GM19438 (cell line): ENCODE data around the gene MCCD1.
"Not testable (repeated sequence)": the region's sequence is repeated elsewhere in the genome, so short reads cannot be mapped to it uniquely, and the experiment has no call there.

Source experiments
- ATAC-seq: cut with Tn5 transposase; IDR thresholded peaks from one replicate; pipeline ENCODE4 v1.9.1; 2021; ENCODE audit warnings: low read depth; ENCODE audit not compliant: unreplicated experiment

The MCCD1 gene

DNA sequence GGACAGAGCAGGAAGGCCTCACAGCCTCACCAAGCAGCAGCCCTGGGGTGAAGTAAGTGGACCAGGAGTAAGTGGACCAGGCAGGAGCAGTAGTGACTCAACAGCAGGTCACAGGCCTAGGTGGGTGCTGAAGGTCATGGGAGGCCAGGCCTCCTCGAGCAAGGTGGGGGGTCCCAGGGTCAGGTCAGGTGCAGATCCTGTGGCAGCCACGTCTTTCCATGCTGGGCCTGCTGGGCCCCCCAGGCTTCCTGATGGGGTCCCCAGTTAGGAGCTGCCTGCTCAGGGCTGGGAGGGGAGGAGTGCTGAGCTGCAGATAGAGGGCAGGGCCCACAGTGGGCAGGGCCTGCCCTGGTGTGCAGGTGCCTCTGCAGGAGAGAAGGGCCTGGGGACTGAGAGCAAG lies 19.7 kb upstream of the MCCD1 start:
- not testable (repeated sequence) for ATAC-seq

DNA sequence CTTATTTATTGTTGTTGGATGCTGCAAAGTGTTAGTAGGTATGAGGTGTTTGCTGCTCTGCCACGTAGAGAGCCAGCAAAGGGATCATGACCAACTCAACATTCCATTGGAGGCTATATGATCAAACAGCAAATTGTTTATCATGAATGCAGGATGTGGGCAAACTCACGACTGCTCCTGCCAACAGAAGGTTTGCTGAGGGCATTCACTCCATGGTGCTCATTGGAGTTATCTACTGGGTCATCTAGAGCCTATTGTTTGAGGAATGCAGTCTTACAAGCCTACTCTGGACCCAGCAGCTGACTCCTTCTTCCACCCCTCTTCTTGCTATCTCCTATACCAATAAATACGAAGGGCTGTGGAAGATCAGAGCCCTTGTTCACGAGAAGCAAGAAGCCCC lies 18.8 kb upstream of the MCCD1 start:
- no peak for ATAC-seq

DNA sequence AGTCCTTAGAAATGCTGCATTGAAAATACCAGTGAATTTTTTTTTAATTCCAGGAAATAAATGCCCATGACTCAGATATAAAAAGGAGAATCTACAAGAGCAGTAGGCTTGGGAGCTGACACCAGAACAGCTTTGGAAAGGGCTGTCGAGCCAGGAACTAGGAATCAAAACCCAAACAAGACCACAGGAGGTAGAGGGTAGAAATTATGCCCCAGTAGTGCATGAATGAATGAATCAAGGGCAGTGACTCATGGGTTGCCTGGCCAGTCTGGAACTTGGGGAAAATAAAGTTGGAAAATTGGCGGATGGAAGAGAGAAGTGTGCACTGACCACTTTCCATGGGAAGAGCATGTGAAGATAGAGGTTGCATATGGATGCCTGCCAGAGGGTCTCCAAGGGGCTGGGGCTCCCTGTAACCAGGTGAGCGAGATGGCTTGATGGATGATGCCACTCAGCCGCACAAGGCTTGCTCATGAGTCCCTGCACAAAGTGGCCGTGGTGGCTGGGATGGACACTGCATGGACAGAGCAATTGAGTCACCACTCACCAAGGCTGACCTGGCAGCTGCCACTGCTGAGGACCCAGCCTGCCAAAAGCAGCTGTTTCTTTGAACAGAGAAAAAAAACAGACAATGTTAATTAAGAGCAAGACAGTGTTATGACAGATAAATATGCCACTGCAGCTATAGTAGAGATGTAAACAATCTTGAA lies 15.2 kb upstream of the MCCD1 start:
- ATAC-seq: no peak

DNA sequence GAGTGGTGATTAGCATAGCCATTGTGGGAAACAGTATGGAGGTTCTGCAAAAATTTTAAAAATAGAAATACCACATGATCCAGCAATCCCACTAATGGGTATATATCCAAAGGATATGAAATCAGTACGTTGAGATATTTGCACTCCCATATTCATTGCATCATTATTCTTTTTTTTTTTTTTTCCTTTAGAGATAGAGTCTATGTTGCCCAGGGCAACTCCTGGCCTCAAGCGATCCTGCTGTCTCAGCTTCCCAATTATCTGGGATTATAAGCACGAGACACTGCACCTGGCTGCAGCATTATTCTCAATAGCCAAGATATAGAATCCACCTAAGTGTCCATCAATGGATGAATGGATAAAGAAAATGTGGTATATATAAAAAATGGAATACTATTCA lies 6.9 kb upstream of the MCCD1 start:
- no peak for ATAC-seq

DNA sequence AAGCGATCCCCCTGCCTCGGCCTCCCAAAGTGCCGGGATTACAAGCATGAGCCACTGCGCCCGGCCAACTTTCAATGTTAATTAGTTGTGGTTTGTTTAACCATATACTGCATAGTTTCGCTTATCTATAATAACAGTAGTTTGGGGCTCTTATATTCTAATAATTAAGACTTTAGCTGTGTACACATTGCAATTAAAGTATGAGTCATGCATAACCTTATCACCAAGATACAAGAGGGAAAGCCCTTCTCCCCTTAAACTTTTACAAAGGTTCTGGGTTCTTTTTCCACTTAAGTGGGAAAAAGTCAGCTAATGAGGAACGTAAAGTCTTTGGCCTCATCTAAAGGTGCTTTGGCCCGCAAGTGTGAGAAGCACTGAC lies 3.2 kb upstream of the MCCD1 start:
- ATAC-seq: no peak

DNA sequence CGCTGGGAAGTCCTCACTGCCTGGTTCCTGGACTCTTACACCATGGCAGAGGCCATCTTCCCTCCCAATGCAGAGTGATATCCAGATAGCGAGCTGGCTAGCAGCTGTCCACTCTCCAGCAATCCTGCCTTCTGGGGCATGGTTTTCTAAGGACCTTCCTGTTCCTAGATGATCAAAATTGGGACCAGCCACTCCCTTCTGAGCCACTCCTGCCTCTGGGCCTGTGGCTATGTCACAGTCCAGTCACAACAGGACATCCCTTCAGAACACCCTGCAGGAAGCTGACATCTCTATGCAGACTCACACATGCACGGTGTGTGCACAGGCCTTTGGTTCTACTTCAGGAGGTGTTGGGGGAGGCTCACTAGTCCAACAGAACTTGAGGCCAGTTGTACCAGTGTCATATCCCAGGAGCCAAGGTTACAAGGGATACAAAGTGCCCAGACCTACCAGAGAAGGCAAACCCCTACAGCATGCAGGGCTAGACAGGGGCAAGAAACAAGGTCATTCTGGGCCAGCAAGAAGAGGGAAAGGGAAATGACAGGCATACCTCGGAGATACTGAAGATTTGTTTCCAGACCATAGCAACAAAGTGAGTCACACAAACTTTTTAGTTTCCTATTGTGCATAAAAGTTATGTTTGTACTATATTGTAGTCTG lies 2.7 kb upstream of the MCCD1 start:
- no peak for ATAC-seq

DNA sequence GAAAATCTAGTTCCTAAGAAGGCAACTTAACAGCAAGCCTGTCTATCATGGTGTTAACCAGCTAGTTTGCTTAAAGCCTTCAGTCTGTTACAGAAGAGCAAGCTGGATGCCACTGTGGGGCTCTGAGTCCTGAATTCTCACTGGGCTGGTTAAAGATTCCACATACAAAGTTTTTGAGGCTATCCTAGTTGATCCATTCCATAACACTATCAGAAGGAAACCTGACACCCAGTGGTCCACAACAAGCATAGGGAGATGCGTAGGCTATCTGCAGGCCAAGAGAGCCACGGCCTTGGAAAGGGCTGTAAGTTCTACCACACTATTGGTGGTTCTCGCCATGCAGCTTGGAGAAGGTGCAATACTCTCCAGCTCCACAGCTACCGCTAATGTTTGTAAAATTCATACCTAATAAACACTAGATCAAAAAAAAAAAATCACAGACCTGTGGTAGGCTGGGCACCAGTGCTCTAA lies 420 bp upstream of the MCCD1 start:
- ATAC-seq: no peak

DNA sequence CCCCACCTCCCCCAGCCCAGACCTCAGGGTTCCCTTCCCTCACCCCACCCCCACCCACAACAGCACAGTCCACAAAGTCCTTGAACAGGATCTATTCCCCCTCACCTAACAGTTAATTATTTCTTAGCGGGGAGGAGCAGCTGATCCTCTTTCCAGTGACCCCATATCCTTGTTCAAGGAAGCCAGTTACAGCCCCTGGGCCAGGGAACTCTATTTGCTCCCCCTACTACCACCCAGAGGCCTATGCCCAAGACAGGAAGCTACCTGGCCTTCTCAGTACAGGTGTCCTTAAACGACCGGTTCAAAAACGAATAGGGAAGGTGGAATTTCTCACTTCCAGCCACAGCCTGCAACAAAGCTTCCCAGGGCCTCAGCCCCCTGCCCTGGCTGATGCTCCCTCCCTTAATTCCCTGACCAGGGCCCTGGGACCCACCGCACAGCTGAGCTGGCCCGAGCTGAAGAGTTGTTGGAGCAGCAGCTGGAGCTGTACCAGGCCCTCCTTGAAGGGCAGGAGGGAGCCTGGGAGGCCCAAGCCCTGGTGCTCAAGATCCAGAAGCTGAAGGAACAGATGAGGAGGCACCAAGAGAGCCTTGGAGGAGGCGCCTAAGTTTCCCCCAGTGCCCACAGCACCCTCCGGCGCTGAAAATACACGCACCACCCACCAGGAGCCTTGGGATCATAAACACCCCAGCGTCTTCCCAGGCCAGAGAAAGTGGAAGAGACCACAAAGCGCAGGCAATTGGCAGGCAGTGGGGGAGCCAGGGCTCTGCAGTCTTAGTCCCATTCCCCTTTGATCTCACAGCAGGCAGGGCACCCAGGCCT lies 778 bp downstream of the MCCD1 start:
- no peak for ATAC-seq

DNA sequence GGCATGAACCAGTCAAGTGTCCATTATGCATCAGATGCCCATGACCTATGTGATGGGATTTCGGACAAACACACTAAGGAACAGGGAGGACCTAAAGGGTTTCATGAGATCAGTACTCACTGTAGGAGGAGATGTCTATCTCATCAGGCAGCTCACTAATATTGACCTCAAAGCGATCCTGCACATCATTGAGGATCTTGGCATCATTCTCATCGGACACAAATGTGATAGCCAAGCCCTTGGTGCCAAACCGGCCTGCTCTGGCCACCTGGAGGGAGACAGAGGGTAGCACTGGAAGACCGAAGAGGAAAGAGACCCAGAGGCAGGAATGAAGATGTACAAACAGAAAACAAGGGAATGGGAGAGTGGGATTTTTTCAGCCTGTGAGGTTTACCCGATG lies 1.9 kb downstream of the MCCD1 start:
- no peak for ATAC-seq

DNA sequence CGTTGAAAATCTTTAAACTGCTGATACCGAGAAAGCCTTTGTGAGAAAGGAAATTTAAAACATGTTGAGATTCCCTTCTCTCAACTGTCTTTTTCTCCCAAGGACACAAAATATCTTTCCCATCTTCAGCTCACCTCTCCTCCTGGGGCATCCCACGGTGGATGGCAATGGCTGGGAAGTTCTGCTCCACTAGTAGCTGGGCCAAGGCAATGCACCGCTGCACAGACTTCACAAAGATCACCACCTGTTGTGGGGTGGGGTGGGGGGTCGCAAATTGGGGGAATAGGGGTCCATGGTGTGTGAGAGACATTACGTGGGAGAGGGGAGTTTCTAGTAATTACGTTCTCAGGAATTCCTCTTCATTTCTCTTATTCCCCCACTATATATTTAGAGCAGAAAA lies 2.4 kb downstream of the MCCD1 start:
- ATAC-seq: no peak

DNA sequence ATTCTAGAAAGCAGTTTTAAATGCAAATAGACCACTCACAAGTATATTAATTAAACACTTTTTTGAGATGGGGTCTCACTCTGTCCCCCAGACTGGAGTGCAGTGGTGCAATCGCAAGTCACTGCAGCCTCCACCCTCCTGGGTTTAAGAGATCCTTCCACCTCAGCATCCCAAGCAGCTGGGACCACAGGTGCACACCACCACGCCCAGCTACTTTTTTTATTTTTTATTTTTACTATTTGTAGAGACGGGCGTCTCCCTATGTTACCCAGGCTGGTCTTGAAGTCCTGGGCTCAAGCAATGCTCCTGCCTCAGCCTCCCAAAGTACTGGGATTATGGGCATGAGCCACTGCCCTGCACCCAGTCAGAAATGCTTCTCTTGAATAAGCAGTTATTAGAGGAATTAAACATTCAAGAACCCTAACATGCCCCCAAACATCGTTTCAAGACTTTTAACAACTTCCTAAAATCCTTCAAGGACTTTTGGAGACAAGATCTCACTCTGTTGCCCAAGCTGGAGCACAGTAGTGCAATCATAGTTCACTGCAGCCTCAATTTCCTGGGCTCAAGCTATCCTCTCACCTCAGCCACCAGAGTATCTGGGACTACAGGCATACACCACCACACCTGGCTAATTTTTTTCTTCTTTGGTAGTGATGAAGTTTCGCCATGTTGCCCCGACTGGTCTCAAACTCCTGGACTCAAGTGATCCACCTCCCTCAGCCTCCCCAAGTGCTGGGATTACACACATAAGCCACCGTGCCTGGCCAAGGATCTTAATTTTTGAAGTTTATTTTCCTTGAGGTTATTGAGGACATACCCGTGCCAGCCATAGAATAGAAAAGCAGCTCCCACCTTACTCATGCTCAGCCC lies 3.2 kb downstream of the MCCD1 start:
- no peak for ATAC-seq

DNA sequence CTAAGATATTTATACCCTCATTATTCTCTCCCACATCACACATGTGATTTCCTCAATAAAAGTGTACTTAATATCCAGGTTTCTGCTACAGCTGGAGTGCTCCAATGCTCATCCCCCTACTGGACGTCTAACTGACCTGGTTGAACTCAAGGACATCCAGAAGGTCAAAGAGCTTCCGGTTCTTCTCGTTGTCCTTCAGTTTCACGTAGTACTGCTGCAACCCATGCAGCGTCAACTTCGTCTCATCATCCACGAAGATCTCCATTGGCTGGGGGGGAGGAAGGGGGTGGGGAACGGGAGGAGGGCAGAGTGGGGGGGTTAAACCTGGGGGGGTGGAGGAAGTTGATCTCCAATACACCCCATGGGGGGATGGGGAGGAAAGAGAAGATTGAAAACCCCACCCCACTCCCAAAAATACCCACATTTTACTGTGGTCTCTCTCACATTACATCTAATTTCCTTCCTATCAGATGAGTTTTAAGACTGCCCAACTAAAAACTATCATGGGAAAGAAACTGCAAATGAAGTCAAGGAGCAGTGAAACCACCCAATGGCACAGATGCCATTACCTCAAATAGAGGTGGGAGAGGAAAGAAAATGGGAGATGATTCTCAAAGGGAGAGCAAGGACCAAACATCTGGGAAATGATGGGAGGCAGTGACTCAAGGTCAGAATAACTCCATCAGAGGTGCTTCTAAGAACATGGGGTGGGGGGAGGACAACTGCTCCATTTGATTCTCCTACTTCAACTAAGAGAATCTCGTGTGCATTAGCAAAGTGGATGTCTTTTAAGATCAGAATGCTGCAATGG lies 4.1 kb downstream of the MCCD1 start:
- ATAC-seq: no peak

DNA sequence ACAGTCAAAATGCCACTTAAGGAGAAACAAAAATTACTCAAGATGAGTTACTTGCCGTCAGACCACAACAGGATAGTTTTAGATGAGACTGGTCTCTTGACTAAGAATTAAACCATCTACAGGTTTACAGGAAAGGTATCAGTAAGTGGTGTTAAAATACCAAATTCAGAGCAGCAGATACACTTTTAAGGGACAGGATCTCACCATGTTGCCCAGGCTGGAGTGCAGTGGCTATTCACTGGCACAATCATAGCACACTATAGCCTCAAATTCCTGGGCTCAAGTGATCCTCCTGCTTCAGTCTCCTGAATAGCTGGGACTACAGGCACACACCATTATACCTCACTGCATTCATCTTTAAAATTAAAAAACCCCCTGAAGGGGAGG lies 4.7 kb downstream of the MCCD1 start:
- no peak for ATAC-seq

DNA sequence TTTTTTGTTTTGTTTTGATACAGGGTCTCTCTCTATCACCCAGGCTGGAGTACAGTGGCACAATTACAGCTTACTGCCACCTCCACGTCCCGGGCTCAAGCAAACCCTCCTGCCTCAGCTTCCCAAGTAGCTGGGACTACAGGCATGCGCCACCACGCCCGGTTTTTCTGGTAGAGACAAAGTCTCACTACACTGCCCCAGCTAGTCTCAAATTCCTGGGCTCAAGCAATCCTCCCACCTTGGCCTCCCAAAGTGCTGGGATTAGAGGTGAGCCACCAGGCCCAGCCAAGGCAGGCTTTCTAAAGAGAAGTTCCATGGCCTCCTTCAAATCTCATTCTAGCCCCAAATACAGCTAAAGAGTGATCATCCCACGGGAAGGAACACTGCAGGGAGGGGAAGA lies 5.2 kb downstream of the MCCD1 start:
- no peak for ATAC-seq

DNA sequence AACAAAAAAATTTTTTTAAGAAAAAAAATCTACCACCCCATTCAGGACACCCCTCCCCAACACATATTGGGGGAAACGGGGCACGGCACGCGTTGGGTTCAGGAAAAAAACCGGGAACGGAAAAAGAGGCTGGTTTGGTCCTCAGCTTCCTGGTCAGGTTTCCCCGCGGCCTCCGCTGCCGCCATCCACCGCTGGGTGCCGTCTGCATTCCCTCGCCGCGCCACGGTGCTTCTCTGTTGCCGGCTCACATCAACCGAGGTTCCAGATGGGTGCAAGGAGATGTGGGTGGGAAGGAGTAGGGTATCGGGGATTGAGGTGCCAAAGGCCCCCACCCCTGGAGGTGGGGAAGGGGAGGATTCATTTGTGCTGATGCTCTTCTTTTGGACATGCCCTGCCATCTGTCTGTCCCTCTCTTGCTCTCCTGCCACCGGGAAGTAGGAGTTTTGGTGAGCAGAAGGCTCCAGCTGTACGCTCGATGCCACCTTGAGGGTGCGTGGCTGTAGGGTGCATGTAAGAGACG lies 5.8 kb downstream of the MCCD1 start:
- ATAC-seq: no peak

DNA sequence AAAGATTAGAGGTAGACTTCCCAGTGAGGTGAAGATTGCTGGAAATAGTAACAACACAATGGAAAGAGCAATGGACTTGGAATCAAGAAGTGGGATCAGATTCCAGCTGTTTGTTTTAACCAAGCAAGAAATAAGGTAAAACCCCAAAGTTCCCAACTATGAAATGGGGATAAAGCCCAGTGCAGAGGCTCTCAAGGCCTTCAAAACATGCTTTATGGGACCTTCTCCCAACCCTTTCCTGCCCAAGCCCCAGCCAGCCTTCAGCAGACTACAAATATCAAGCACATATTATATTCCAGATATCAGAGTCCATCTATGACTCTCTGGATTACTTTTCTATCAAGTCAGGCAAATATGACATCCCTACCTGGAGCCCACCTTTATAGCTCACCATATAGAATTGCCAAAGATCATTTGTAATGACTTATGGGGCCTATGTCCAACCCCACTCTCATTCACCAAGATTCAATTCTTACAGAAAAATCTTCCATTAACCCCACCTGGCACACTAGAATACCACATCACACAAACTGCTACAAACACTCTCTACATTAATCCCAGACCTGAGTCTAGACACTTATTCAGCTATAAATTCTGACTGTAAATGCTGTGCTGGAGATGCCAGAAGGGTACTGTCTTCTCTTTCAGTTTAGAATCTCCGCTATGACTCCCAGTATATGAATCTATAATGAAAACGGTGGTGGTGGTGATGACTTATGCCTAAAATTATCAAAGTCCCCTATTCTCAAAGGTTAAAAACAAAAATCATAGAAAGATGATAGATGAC lies 7.0 kb downstream of the MCCD1 start:
- ATAC-seq: no peak

DNA sequence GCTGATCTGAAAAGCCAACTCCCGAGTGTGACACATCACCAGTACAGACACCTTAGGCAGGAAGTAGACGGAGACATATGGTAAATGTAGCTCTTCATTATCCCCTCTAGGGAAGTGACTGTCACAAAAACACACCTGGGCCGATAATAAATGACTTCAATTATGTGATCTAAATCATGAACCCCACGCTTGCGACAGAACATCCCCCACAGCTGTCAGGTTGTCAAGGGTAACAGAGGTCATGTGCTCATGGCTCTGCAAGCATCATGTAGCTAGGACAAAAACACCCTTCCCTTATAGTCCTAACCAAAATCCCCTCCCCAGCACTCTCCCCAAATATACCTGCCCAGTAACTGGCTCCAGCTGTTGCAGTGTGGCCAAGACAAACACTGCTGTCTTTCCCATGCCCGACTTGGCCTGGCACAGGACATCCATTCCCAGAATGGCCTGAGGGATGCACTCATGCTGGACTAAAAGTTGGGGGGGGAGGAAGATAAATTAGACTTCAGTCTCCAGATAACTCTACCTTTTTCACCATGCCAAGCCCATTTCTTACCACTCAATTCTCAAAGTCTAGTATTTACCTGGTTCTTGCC lies 10.1 kb downstream of the MCCD1 start:
- no peak for ATAC-seq

DNA sequence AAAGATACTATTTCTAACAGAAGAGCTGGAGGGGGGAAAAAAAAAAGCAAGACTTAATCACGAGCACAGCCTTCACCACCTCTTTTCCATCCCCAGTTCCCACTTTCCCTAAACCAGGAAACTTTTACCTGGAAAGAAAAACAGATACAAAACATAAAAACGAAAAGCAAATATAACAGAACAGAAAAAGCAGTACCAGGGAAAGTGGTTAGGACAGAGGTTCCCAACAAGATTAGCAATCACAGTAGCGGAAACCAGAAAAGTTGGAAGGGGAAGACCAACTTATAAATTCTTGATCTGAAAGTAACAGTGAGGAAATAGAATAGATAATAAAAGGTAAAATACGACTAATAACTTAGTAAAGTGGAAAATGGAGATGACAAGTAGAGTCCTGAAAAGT lies 11.9 kb downstream of the MCCD1 start:
- ATAC-seq: no peak
